GM12878 (cell line): ENCODE measurements around the gene OPA1. TPM values are rescaled to one million over a fixed set of nuclear protein-coding genes. Genes with fewer than 3 reads are reported as not detected.

Experiments used
- ATAC-seq: fragments of 200-7000 bp; cut with Tn5 transposase; 3 replicates; pipeline ENCODE4 v1.9.1; 2020; ENCODE audit warnings: mild to moderate bottlenecking, moderate library complexity
- BruUV-seq: library from RNA; stranded (reverse); fragments of 400-500 nt; replicated peaks from 2 replicates; lab custom pipeline; 2021; lab: Mats Ljungman, UMichigan
- CTCF ChIA-PET: fragments of 300-600 bp; sonication (Branson Sonifier 250); formaldehyde crosslinking; extraction: SDS; loops from one replicate; lab custom pipeline; 2021; ENCODE audit warnings: inconsistent platforms; lab: Yijun Ruan, JAX
- POLR2A ChIA-PET: fragments of 350-600 bp; formaldehyde crosslinking; extraction: SDS; loops from one replicate; lab custom pipeline; 2021; ENCODE audit warnings: inconsistent platforms; lab: Charles Lee
- RAD21 ChIA-PET: fragments of 300-600 bp; sonication (Branson Sonifier 250); formaldehyde crosslinking; loops from one replicate; lab custom pipeline; 2023; ENCODE audit warnings: antibody characterized with exemption; ENCODE audit not compliant: unreplicated experiment; lab: Charles Lee
- SMC1A ChIA-PET: fragments of 300-600 bp; sonication (Branson Sonifier 250); formaldehyde crosslinking; loops from one replicate; lab custom pipeline; 2023; ENCODE audit not compliant: unreplicated experiment, uncharacterized antibody; lab: Charles Lee
- DNase-seq: peaks from one replicate; pipeline ENCODE4 v3.0.0-alpha.2; 2011; ENCODE audit warnings: low read depth, low spot score
- FAIRE-seq: peaks from 3 replicates; lab custom pipeline; 2011; peaks lifted over from hg19 to GRCh38; lab: Jason Lieb, UNC
- H2AFZ ChIP-seq: 2 replicates; pipeline ENCODE4 v1.6.0; 2011; ENCODE audit warnings: low read depth, low read length, control low read depth; ENCODE audit not compliant: control insufficient read depth
- H3K27ac ChIP-seq: 2 replicates; pipeline ENCODE4 v1.5.1; 2011; ENCODE audit warnings: control low read depth; ENCODE audit not compliant: control insufficient read depth, insufficient read depth
- H3K27me3 ChIP-seq, 2 experiments: replicated peaks in 1 of 2; 2 replicates each; pipeline versions ENCODE4 v1.6.0 to v1.6.1; 2011; ENCODE audit warnings: low read length in 1 of 2; ENCODE audit not compliant: control insufficient read depth in 2 of 2, insufficient read depth in 2 of 2
- H3K36me3 ChIP-seq, 2 experiments: 2 replicates each; pipeline ENCODE4 v1.5.1; 2011; ENCODE audit warnings: low read length in 1 of 2; ENCODE audit not compliant: control insufficient read depth in 2 of 2, insufficient read depth in 2 of 2
- H3K4me1 ChIP-seq: 2 replicates; pipeline ENCODE4 v1.6.1; 2011; ENCODE audit warnings: mild to moderate bottlenecking, low read length, moderate library complexity, mixed read lengths; ENCODE audit not compliant: control insufficient read depth, insufficient read depth
- H3K4me2 ChIP-seq: 2 replicates; pipeline ENCODE4 v1.6.0; 2011; ENCODE audit warnings: control low read depth; ENCODE audit not compliant: control insufficient read depth, insufficient read depth
- H3K4me3 ChIP-seq: fragments of 200-600 bp; sonication (generic); 2 replicates; pipeline ENCODE4 v1.5.1; 2016
- H3K79me2 ChIP-seq: 2 replicates; pipeline ENCODE4 v1.6.0; 2011; ENCODE audit warnings: low read length; ENCODE audit not compliant: control insufficient read depth, insufficient read depth
- H3K9ac ChIP-seq: 2 replicates; pipeline ENCODE4 v1.8.0; 2011; ENCODE audit warnings: low read length, control low read depth, mixed read lengths; ENCODE audit not compliant: control insufficient read depth, insufficient read depth
- H3K9me3 ChIP-seq: replicated peaks from 3 replicates; pipeline ENCODE4 v1.5.1; 2011; ENCODE audit warnings: mild to moderate bottlenecking, low read length; ENCODE audit not compliant: control insufficient read depth, insufficient read depth
- H4K20me1 ChIP-seq: 2 replicates; pipeline ENCODE4 v1.6.0; 2011; ENCODE audit not compliant: control insufficient read depth, insufficient read depth
- CHD4 ChIP-seq: fragments of 200-600 bp; sonication (generic); IDR thresholded peaks from 2 replicates; pipeline ENCODE4 v1.6.1; 2016; ENCODE audit warnings: mild to moderate bottlenecking
- EP300 ChIP-seq, 2 experiments: fragments of 150-350 bp in 1 of 2; IDR thresholded peaks; 2 replicates each; pipeline ENCODE4 v1.6.1; 2011 to 2012; ENCODE audit warnings: low read depth in 2 of 2, low read length in 2 of 2, borderline replicate concordance in 1 of 2, improper control_type of control experiment in 1 of 2, inconsistent platforms in 1 of 2; ENCODE audit not compliant: control insufficient read depth in 1 of 2
- EZH2 ChIP-seq: IDR thresholded peaks from 2 replicates; pipeline ENCODE4 v1.6.1; 2012; ENCODE audit warnings: low read depth, mild to moderate bottlenecking, control low read depth, inconsistent platforms, low read length, borderline replicate concordance; ENCODE audit not compliant: control insufficient read depth
- FOS ChIP-seq: IDR thresholded peaks from 3 replicates; pipeline ENCODE4 v1.6.1; 2011; ENCODE audit warnings: borderline replicate concordance; ENCODE audit not compliant: insufficient read length; ENCODE audit errors: extremely low read depth
- HDGF ChIP-seq: fragments of 450-650 bp; IDR thresholded peaks from 2 replicates; pipeline ENCODE4 v1.6.1; 2016; ENCODE audit warnings: antibody characterized with exemption
- IRF4 ChIP-seq: IDR thresholded peaks from 2 replicates; pipeline ENCODE4 v1.6.1; 2011; ENCODE audit warnings: low read depth, low read length
- KDM1A ChIP-seq: fragments of 200-600 bp; sonication (generic); IDR thresholded peaks from 2 replicates; pipeline ENCODE4 v1.6.1; 2016; ENCODE audit warnings: borderline replicate concordance
- MYB ChIP-seq: fragments of 150-350 bp; IDR thresholded peaks from 2 replicates; pipeline ENCODE4 v1.6.1; 2014; ENCODE audit warnings: mild to moderate bottlenecking, low read depth, low read length, borderline replicate concordance
- NFIC ChIP-seq: IDR thresholded peaks from 2 replicates; pipeline ENCODE4 v1.6.1; 2012; ENCODE audit warnings: low read depth, mild to moderate bottlenecking, inconsistent platforms, low read length, moderate library complexity
- NRF1 ChIP-seq: conservative IDR thresholded peaks from 2 replicates; pipeline ENCODE4 v1.6.1; 2011; ENCODE audit warnings: mild to moderate bottlenecking, low read depth, low read length, improper control_type of control experiment
- POLR2AphosphoS5 ChIP-seq: IDR thresholded peaks from 2 replicates; pipeline ENCODE4 v1.6.1; 2011; ENCODE audit warnings: mild to moderate bottlenecking, low read length, inconsistent platforms
- RAD21 ChIP-seq: IDR thresholded peaks from 2 replicates; pipeline ENCODE4 v1.6.1; 2011; ENCODE audit warnings: mild to moderate bottlenecking, low read depth, low read length, moderate library complexity; ENCODE audit not compliant: insufficient read depth
- SMARCA5 ChIP-seq: fragments of 450-650 bp; IDR thresholded peaks from 2 replicates; pipeline ENCODE4 v1.6.1; 2017; ENCODE audit warnings: mild to moderate bottlenecking
- USF2 ChIP-seq: IDR thresholded peaks from 2 replicates; pipeline ENCODE4 v1.6.1; 2011; ENCODE audit warnings: low read depth, low read length, improper control_type of control experiment, borderline replicate concordance
- YY1 ChIP-seq: IDR thresholded peaks from 2 replicates; pipeline ENCODE4 v1.6.1; 2011; ENCODE audit warnings: low read depth, mild to moderate bottlenecking, low read length
- ZNF274 ChIP-seq: IDR thresholded peaks from one replicate; pipeline ENCODE4 v1.8.0; 2011; ENCODE audit not compliant: insufficient read length, insufficient read depth
- ZSCAN29 ChIP-seq: fragments of 450-650 bp; IDR thresholded peaks from 2 replicates; pipeline ENCODE4 v1.6.1; 2017; ENCODE audit warnings: mild to moderate bottlenecking, moderate library complexity
- WGBS: methylation state at CpG from one replicate; pipeline ENCODE4 v1.1.6; 2016; ENCODE audit warnings: low lambda C conversion rate; ENCODE audit not compliant: insufficient replicate concordance, insufficient coverage; ENCODE audit errors: missing lambda C conversion rate; 5-methylcytosine and 5-hydroxymethylcytosine counted together
- in situ Hi-C: fragments of 300-500 bp; cut with MboI; formaldehyde crosslinking; loops from 9 replicates; pipeline ENCODE4 v1.14.3; 2018; ENCODE audit warnings: mixed read lengths
- intact Hi-C: fragments of 100-400 bp; cut with micrococcal nuclease; formaldehyde crosslinking; loops from one replicate; pipeline ENCODE4 v1.14.2; 2022; ENCODE audit not compliant: unreplicated experiment
- polyA plus RNA-seq, 11 experiments: library from polyadenylated mRNA; depleted of rRNA in 4 of 11; unstranded in 6 of 11; stranded (reverse) in 5 of 11; fragments of >200 nt; fragmentation: Nextera tagmentation in 4 of 11; fragmentation: Illumina TruSeq in 1 of 11; extraction: Ambion mirVana in 4 of 11; extraction: Trizol in 1 of 11; gene quantifications; 1 replicate in 1 of 11; 2 replicates in 10 of 11; pipeline versions ENCODE4 v1.2.1 to v1.2.3, GENCODE V29; 2011 to 2016; ENCODE audit warnings: inconsistent platforms in 2 of 11, missing spikeins in 2 of 11, low read depth in 1 of 11
- total RNA-seq, 4 experiments: library from RNA; depleted of rRNA in 3 of 4; stranded (reverse); fragments of >200 nt in 3 of 4; fragmentation: Illumina TruSeq in 1 of 4; extraction: Trizol in 1 of 4; gene quantifications; 2 replicates each; pipeline versions ENCODE4 v1.2.1 to v1.2.3, GENCODE V29; 2013 to 2021

OPA1 gene
- total and polyA plus RNA-seq, 10 of the 15 experiments (the other 5 are each of a cell fraction or from before 2014, with no cell fraction given): 14.7 to 108 (median 59.3) TPM

- no peak for DNase-seq
- in situ Hi-C loops: no loop called here
Observed at GRCh38 chr3:193677734-193678133, 84.7 kb downstream of the OPA1 start.

More at GRCh38 chr3:193677734-193678133, 84.7 kb downstream of the OPA1 start:
- Histone ChIP-seq H3K9me3 (no peaks in the 10 kb centered on the region), H3K4me1 (no peaks in the 10 kb centered on the region), H3K27ac (no peak overlapping the region), H3K27me3 (no peaks in the 10 kb centered on the region), H2AFZ (no peak overlapping the region), H3K79me2 (no peaks in the 10 kb centered on the region), H3K4me2 (no peak overlapping the region), H4K20me1 (no peaks in the 10 kb centered on the region), H3K9ac (no peak overlapping the region), H3K36me3 (no peaks in the 10 kb centered on the region; a peak in 2 of 4 replicates), H3K4me3 (no peak overlapping the region)
- intact Hi-C loops: no loop called here
- 97% methylated on average over 5 of the region's 5 CpGs for WGBS
- FAIRE-seq (no peak), ATAC-seq (no peak)
- ChIA-PET SMC1A (interaction anchor here (1.1 to 1.6 kb wide), 2 partner anchors 10 to 16 kb away, joined by 3 read pairs; no protein-coding TSS in a partner anchor), RAD21 (no interaction called here), CTCF (interaction anchor here (1.3 to 1.4 kb wide), 2 partner anchors 11 to 16 kb away, joined by 3 read pairs; no protein-coding TSS in a partner anchor), POLR2A (no interaction called here)
- BruUV-seq: no TSS peak
- TF ChIP-seq CHD4 (no peak), NFIC (no peak), SMARCA5 (no peak), MYB (no peak), FOS (no peak), USF2 (no peak), IRF4 (no peak), ZSCAN29 (no peak), YY1 (no peak), POLR2AphosphoS5 (no peak), EP300 (IDR thresholded peaks at IDR 0.05; ENCODE audit: borderline replicate concordance in 1 of 2, control insufficient read depth in 1 of 2, low read depth in 2 of 2, low read length in 2 of 2) (no peak), KDM1A (no peak), EZH2 (no peak), HDGF (no peak), ZNF274 (no peak), NRF1 (no peak), RAD21 (no peak)
